Measurements from ENCODE around the gene HMGN5.

HMGN5 gene, protein sequence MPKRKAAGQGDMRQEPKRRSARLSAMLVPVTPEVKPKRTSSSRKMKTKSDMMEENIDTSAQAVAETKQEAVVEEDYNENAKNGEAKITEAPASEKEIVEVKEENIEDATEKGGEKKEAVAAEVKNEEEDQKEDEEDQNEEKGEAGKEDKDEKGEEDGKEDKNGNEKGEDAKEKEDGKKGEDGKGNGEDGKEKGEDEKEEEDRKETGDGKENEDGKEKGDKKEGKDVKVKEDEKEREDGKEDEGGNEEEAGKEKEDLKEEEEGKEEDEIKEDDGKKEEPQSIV
- 2.3 reads per million, percentile 5 among the genes with 10 or more reads in this experiment for total RNA-seq

DNA sequence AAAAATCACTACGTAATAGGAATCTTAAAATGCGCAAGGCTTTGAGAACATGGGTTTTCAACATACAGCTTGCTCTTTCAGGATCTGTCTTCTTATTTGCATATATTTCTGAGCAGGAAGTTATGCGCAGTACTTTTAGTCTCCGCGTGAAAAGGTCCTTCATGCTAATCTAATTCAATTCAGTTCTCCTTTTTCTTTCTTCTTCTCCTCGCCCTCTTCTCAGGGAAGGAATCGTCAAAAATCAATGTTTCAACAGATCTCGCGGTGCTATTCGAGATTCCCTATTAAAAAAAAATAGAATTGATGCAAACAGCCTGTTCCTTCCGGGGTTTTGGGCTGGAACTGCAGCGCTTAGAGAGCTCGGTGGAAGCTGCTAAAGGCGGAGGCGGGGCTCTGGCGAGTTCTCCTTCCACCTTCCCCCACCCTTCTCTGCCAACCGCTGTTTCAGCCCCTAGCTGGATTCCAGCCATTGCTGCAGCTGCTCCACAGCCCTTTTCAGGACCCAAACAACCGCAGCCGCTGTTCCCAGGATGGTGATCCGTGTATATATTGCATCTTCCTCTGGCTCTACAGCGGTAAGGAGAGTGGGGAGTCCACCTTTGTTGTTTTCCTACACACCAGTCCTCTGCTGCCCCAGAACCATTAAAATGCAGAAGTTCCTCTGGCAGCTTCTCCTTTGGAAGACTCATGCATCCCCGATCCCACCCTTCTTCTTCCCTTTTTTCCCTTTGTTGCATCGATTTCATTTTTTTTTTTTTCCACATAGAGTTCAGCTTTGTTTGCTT lies at the start of gene HMGN5, which contains the start of gene SH3BGRL:
HMGN5 (minus strand) TSS at position 243 of the 785 bp plus-strand sequence. CDS start 80,364 bp downstream, outside the sequence.
SH3BGRL (plus strand) TSS at position 432 of the 785 bp plus-strand sequence; CDS start at position 531, 99 bp downstream.
- DNase-seq: peak; percentile 46

DNA sequence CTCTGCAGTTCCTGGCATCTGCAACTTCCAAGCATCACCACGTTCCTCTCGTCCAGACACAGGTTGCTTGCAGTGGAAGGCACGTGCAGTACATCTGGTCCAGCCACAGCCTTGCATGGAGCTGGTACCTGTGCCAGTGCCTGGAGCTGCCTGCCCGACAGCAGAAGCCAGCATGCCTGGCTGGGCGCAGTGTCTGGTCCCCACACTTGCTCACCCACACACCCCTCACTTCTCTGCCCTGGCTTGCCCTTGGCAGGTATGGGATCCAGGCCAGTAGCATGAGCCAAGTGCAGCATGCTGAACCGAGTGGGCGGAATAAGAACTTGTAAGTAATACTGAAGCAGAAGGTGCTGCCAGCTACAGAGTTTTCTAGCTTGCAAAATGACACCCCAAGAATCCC lies 40.0 kb upstream of the HMGN5 start:
- DNase-seq: no peak

DNA sequence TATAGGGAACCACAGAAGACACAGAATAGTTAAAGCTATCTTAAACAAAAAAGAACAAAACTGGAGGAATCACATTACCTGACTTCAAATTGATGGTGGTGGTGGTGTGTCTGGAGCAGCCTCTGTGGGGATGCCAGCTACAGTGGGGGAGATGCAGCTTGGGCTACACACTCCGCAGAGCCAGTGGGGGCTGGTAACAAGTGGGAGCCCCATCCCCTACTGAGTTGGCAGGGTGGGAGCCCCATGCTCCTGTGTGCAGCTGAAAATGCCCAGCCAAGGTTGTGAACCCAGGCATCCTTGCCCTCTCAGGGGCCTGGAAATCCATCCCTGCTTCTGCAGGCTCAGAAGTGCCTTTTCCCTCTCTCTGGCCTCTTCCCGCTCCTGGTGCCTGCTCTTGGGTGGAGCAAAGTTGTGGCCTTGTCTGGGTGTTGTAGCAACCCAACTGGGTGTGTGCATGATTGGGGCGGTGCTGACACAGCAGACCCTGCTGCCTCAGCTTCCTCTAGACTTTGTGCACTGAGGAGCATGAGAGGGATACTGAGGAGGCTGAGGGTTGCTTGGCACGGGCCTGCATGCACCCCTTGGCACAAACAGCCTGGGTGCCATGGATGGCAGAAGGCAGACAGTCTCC lies 39.1 kb upstream of the HMGN5 start:
- DNase-seq: no peak

DNA sequence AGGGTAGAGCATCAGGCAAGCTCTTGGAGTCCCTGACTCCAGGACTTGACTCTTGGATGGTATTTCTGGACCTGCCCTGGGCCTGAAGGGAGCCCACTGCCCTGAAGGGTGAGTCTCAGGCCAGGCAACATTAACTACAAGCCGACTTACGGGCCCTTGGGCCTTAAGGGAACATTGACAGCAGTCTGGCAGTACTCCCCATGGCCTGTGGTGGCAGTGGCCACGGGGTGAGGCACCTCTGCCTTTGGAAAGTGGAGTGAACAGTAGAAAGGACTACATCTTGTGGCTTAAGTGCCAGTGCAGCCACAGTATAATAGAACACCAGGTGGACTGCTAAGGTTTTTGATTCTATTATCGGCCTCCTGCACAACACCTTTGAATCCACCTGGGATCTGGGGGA lies 36.5 kb upstream of the HMGN5 start:
- DNase-seq: no peak

DNA sequence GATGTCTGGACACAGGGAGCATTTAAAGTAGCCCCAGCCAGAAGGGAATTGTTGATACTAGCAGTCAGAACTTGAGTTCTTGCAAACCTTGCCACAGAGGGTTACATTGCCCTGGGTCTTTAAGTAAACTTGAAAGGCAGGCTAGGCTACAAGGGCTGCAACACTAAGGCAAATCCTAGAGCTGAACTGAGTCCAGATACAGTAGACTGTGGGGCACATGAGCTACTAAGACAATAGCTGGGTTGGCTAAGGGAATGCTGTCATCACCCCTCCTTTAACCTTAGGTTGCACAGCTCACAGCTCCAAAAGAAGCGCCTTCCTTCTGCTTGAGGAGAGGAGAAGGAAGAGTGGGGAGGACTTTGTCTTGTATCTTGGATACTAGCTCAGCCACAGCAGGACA lies 35.8 kb upstream of the HMGN5 start:
- DNase-seq: no peak

DNA sequence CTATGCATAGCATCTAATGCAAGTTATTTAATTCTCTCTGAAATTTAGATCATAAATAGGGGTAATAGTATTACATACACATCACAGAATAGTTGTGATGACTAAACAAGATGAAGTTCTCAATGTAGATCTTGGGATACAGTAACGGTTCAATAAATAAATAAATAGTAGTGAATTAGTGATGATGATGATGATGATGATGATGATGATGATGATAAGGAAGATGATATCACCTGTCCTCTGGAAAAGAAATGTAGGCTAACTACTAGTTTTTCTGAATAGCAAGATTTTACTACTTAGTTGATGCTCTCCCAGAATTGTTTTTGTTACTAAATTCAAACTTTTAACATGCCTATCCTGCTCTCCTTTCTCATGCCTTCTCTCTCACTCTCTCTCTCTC lies 30.5 kb upstream of the HMGN5 start:
- DNase-seq: no peak

DNA sequence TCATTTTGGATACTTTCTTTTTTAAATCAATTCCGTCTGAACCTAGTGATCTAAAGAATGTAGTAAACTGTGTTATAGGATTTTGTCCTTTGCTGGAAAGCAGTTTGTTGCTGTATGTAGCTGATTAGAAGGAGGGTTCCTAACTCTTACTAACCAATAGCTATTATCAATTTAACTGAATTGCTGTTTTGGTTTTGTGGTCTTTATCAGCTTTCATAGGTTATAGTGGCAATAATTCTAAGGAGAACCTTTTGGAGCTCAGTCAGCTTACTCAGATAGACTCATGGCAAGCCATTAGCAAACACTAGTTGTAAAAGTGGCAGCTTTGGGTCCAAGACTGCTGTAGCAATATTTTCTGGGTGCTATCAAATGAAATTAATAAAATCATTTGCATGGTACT lies 29.8 kb upstream of the HMGN5 start:
- DNase-seq: no peak

DNA sequence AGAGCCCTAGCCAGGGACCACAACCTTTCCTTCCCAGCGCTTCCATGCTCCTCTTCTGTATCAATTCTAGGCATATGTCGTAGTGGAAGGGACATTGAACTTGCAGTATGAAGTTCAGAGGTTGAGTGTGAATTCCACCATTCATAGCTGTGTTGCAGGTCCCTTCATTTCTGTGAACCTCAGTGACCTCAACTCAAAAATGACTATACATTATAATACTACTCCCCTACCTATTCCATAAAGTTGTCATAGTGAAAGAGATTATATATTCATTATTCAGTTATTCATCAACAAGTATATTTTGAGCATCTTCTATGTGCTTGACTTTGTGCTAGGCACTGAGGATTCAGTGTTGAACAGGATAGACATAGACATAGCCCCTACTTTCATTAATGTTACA lies 28.2 kb upstream of the HMGN5 start:
- DNase-seq: no peak

DNA sequence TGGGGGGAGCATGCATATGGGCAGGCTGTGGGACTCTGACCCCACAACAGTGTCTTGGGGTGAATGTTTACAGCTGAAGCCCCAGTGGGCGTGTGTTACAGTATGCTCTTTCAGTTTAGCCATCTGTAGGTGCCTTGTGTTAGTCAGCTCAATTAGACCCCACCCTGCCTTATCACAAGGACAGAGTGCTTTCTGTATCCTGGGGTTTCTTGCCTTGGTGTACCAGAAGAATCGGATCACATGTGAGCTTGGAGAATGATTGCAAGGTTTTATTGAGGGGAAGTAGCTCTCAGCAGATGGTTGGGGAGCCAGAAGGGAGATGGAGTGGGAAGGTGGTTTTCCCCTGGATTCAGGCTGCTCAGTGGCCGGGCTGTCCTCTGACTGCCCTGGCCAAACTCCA lies 27.5 kb upstream of the HMGN5 start:
- DNase-seq: no peak

DNA sequence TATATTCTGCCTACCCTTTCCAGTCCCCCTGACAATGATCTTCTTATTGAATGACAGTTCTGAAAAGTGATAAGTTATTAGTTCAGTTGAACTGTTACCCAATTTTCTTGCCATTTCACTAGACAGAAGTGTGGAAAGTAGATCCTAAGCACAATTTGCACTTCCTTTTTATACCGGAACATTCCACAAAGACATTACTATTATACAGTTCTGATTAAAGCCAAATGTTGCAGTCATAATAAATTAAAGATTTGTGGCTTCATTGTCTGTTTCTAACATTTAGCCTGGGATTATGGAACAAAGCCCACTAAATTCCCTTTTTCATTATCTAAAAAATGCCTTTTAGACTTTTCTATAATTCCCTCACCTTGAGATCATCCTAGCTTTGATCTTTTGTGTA lies 14.0 kb upstream of the HMGN5 start:
- no peak for DNase-seq

DNA sequence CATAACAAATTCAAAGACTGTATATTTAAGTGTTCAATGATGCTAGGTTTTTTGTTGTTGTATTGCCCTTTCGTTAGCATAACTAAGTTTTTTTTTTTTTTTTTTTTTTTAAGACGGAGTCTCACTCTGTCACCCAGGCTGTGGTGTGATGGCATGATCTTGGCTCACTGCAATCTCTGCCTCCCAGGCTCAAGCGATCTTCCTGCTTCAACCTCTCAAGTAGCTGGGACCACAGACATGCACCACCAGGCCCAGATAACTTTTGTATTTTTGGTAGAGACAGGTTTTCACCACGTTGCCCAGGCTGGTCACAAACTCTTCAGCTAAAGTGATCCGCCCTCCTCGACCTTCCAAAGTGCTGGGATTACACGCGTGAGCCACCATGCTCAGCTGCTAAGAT lies 7.2 kb upstream of the HMGN5 start:
- no peak for DNase-seq

DNA sequence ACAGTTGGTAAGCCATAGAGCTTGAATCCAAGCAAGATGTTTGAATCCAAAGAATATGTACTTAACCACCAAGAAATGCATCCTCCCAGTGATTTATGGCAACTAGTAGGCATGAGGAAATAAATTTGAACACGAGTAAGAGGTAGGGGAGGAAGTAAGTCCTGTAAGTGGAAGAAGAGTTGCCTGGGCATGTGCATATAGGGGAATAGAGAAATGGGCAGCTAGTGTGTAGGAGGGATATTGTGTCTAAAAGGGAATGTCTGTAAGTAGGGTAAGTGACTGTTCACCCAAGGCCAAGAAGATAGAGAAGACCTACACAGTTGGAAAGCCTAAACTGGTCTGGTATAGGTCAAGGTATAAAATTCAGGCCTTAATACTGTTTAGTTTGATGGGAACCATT lies 4.8 kb upstream of the HMGN5 start:
- no peak for DNase-seq

DNA sequence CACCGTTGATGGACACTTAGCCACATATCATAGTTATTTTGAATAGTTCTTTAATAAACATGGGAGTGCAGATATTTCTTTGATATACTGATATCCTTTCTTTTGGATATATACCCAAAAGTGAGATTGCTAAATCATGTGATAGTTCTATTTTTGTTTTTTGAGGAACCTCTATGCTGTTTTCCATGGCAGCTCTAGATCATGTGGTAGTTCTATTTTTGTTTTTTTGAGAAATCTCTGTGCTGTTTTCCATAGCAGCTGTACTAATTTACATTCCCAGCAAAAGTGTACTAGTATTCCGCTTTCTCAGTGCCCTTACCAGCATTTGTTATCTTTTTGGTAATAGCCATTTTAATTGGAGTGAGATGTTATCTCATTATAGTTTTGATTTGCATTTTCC lies 3.8 kb upstream of the HMGN5 start:
- DNase-seq: no peak

DNA sequence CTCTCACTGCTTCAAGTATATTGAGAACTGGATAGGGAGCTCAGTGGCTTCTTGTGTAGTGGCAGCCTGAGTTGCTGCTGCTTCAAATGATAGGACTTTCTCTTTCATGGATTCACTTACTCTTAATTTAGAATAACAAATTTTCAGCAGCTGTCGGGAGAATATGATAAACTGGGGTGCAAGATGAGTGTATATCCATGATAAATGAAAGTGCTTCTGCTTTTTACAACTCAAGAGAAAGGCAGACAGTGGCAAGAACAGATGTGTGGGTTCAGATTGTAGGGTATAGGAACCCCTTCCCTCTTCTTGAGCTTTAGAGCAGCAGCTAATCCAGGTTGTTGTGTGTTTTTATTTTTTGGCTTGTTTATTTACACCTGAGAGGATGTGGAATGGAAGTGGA lies 1.2 kb upstream of the HMGN5 start:
- DNase-seq: no peak

DNA sequence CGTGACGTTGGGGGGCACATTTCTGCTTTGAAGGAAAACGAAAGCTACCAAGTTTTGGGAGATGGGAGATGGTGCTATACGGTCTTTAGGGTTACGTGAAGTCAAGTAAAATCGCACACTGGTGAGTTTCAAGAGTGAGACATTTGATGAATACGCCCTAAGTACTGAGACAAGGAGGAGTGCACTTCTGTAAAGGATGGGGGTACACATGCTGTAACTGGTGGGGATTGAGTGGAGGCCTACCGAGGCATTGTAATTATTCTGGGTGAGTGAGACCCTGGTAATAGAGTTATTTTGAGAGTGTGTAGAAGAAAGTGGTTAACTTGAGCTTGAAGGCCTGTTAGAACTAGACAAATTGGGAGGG lies 725 bp upstream of the HMGN5 start:
- no peak for DNase-seq

DNA sequence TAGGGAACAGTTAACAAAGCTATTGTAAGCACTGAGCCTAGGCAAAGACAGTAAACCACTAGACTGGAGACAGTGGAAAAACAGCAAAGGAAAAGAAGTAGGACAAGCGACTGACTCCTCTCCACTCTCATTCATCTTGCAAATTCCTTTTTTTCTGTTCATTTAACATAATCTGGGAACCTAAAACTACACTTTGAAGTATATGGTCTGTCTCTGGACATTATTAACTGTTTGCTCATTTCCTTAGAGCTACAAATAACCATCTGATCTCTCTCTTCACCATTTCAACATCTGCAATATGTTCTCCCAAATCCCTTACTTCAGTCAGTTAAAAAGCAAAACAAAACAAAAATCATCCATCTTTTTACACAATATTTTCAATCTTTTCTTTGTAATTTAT lies 642 bp downstream of the HMGN5 start:
- DNase-seq: no peak

DNA sequence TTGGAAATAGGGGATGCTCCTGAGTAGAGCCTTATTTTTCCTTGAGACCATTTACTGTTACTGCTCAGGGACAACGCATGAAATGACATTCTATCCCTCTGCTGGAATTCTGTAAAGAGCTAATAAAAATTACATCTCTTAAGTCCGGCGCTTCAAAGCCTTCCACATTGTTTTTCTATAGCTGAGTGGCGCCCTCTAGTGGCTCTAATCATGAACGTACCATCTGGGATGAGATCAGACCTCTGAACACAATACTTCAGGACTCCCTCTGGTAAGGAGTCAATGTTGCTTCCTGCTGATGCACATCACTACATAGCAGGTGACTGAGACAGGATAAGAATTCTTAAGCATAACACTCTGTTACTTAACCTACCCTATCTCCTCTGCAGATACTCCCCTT lies 6.0 kb downstream of the HMGN5 start:
- peak; percentile 54 for DNase-seq

DNA sequence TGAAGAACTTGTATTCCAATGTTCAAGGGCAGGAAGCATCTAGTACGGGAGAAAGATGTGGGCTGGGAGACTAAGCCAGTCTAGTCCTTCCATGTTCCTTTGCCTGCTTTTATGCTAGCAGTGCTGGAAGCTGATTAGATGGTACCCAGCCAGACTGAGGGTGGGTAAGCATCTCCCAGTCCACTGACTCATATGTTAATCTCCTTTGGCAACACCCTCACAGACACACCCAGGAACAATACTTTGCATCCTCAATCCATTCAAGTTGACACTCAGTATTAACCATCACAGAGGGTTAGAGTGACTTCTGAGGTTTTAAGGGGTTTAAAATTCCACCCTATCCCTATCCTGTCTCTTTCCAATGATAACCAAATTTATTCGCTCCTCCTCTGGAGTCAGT lies 6.5 kb downstream of the HMGN5 start:
- no peak for DNase-seq

DNA sequence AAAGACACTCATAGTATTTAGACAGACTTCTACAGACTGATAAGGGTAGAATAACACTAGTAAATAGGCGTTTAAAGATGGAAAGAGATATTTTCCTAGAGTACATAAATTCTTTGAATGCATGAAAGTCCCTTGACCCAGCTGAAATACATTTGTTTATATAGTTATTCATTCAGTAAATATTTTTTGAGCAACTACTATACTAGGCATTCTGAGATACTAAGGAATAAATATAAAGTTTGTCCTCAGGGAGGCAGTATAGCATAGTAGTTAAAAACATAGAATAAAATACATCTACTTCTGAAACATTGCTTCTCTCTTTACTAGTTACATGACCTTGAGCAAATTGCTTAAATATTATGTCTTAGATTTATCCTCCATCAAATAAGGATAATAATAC lies 27.4 kb downstream of the HMGN5 start:
- DNase-seq: no peak

DNA sequence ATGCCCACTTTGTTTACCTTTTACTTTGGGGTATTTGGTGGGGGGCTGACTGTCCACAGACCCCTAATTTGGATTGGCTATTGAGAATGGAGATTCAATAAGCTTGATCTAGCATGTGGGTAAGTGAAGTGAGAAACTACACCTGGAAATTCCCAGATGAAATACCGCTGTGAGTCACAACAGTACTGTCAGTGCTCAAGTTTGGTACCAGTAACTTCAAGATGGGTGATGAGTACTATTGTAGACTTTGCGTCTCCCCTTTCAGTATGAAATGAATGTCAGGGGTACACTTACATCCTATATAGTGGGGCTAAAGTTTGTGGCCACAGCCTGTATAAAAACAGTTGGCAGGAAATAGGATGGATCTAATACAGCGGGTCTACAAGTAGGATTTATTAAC lies 33.3 kb downstream of the HMGN5 start:
- no peak for DNase-seq

DNA sequence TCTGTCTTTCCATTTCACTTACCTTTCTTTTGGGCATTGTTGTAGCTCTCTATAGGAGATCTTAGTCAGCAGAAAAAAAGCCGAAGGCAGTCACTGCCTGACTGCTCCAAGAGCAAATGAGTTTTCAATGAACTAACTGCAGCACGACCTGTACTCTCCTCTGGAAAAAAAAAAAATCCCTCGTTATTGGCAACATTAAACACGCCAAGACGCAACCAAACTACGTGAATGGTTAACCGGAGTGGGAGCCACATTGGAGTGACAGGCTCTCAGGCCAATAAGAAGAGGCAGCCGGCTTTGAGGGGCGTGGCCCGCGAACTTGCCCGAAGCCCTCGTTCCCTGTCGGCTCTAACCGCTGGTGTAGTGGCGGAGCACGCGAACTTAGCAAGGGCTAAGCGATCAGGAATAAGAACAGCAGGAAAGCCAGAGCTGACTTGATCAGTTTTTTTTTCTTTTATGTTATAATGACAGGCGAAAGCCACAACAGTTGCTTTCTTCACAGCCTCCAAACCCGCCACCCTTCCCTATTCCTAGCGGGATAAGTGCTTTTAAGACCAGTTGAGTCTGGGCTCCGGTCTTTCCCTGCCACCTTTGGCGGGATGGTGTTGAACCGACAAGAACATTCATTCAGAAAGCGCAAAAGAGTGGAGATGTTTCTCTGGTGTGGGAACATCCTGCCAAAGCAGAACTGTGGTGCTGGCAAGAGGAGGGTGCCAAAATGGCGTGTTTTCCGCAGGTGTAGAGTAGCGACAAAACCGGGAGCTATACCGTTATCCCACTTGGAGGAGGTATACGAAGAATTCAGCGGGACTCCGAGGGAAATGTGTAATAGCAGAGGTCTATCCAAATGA lies 80.0 kb downstream of the HMGN5 start:
- DNase-seq: peak; percentile 71

DNA sequence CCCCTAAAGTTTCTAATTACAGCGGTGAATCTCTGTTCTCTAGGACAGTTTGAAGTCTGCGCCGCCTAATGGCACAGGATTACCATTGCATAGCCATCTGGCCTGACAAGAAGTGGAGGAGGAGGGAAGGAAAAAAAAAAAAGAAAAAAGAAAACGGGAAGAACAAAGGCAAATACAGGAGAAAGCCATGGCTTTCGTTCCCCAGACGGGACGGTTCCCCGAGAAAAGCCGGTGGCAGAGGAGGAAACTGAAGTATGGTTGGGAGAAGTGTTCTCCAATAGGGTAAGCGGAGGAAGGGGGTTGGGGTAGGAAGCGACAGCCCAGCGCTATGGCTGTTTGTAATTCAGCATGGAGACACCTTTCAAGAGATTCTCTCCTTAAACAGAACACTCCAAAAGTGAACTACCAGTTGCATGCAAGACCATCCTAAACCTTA lies 80.8 kb downstream of the HMGN5 start:
- DNase-seq: no peak
